PC-3 (cell line): Measurements from ENCODE around the gene PHEX.
"Not testable (repeated sequence)": the region's sequence is repeated elsewhere in the genome, so short reads cannot be mapped to it uniquely, and the experiment has no call there.

Experiments used
- CTCF ChIP-seq: fragments of 300-600 bp; sonication (generic); conservative IDR thresholded peaks from 2 replicates; pipeline ENCODE4 v1.5.1; 2017; ENCODE audit warnings: antibody characterized with exemption, low read depth, mild to moderate bottlenecking, low read length
- EZH2 ChIP-seq: fragments of 300-600 bp; sonication (generic); IDR thresholded peaks from one replicate; pipeline ENCODE4 v1.6.1; 2017; ENCODE audit warnings: antibody characterized with exemption, mild to moderate bottlenecking, low read length; ENCODE audit not compliant: unreplicated experiment
- EZH2phosphoT487 ChIP-seq: fragments of 300-600 bp; sonication (generic); IDR thresholded peaks from 2 replicates; pipeline ENCODE4 v1.6.1; 2018; ENCODE audit warnings: mild to moderate bottlenecking, antibody characterized with exemption, low read length, borderline replicate concordance

GRCh38 chrX:22289209-22289608, 257.1 kb downstream of the PHEX start:
- TF ChIP-seq CTCF, EZH2, EZH2phosphoT487: not testable (repeated sequence)
